ENCODE results near the gene CFAP92.

DNA sequence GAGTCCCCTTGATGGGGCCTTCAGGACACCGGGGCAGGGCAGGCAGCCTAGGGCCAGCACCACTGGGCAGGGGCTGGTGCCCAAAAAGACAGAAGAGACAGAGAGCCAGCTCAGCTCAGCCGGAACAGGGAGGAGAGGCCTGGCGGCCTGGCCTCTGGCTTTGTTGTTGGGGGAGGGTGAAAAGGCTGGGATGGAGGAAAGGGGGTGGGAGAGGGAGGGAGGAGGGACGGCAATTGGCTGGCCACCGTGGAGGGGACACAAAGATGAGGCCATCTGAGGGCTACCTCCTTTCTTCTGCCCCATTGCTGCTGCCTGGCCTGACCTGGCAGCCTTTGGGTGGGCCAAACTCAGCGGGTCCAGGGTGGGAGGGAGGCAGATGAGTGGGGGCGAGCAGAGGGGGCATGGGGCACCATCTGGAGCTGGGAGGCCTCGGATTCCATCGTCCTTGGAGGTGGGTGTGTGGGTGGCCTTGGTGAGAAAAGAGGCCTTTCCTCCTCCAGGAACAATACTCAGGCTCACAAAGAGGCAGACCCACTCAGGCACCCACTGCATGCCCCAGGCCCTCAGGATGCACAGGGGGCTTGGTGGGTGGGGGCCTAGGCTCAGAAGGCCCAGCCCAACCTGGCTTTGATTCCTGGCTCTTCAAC is 16.6 kb upstream of the CFAP92 start:
- TF ChIP-seq, protein P1, sequence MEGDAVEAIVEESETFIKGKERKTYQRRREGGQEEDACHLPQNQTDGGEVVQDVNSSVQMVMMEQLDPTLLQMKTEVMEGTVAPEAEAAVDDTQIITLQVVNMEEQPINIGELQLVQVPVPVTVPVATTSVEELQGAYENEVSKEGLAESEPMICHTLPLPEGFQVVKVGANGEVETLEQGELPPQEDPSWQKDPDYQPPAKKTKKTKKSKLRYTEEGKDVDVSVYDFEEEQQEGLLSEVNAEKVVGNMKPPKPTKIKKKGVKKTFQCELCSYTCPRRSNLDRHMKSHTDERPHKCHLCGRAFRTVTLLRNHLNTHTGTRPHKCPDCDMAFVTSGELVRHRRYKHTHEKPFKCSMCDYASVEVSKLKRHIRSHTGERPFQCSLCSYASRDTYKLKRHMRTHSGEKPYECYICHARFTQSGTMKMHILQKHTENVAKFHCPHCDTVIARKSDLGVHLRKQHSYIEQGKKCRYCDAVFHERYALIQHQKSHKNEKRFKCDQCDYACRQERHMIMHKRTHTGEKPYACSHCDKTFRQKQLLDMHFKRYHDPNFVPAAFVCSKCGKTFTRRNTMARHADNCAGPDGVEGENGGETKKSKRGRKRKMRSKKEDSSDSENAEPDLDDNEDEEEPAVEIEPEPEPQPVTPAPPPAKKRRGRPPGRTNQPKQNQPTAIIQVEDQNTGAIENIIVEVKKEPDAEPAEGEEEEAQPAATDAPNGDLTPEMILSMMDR (conservative IDR thresholded peaks at IDR 0.05; ENCODE audit: low read depth, low read length) = no peak
- TF ChIP-seq EZH2 (IDR thresholded peaks at IDR 0.05; ENCODE audit: low read length, unreplicated experiment) (no peak), EZH2phosphoT487 (IDR thresholded peaks at IDR 0.05; ENCODE audit: borderline replicate concordance, low read length) (no peak)
